GM11168 (cell line): ENCODE measurements around the gene GPN2.
"Not testable (repeated sequence)": the region's sequence is repeated elsewhere in the genome, so short reads cannot be mapped to it uniquely, and the experiment has no call there.

Source experiments
- in situ Hi-C: fragments of 300-500 bp; cut with MboI; formaldehyde crosslinking; loops from one replicate; pipeline ENCODE4 v1.12.0; 2022; ENCODE audit warnings: low sequenced_read_pairs; ENCODE audit not compliant: unreplicated experiment

Gene GPN2

DNA sequence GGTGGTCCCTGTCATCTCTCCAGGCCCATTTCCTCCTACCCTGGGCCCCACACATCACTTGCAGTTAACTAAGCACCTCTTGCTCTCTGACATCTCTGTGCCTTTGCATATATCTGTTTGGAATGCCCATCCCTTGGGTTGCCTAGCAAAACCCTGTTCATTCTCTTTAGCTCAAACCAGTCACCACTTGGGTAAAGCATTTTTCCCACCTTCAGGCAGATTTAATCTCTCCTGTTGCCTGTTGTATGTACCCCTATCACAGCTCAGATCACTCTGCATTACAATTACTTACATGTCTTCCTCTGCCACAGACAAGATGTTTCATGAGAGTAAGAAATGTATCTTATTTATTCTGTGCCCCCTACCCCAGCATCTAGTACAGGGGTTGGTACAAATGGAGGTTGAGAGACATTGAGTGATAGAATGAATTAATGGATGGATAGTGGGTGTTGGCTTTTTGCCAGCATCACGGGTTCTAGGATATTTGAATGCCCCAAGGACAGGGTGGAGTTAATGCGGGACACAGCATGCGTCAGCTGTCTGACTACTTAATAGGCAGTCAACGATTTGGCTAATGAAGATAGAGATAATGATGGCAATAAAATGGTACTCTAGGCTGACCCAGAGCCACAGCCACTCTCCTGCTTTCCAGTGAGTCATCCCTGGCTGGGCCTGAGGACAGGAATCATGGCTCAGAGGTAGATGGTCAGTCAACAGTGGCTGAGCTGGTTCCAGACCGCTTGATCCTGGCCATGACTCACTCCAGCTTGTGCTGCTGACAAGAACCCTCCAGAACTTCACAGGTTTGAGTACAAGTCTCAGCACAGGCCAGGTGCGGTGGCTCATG is 17.2 kb upstream of the GPN2 start:
- in situ Hi-C loops = no loop called here

GRCh38 chr1:26900815-26901511 is 10.9 kb upstream of the GPN2 start:
- in situ Hi-C loops = no loop called here

DNA sequence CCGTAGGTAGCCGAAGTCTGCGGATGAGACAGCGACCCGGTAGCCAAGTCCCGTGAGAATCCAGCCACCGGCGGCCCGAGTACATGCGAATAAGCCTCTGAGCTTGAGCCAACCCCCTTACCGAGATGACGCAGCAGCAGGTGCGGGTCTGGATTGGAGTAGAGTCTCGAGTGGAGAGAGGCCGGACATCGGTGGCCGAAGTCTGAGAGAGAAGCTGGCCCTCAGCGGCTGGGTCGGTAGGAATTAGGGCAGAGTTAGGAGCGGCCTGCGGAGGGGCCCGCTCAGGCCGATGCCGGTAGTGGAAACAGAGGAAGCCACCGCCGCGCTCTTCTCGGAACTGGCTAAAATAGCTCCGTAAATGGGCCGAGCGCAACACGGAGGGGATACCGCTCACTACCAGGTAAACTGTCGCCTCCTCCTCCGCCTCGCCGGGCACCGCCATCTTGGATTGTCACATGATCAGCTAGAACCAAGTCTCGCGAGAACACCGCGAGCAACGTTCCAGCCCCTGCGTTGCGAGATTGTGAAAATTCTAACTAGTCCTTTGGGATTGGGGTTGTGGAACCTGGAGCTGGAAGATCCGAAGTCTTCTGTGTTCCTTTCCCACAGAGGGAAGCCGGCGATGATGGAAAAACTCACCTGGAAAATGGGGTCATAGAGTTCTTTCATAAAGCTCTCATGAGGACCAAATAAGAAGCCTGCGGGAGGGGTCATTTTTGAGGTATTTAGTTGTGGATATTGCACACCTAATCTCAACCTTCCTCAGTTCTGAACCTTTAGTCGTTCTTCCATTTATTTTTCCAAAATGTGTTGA is 10.1 kb upstream of the GPN2 start, which contains the start of gene GPATCH3:
Gene GPATCH3 (minus strand): TSS at position 467 of the 814 bp plus-strand sequence. CDS start 25 bp downstream, at position 442.
- in situ Hi-C loops = no loop called here

DNA sequence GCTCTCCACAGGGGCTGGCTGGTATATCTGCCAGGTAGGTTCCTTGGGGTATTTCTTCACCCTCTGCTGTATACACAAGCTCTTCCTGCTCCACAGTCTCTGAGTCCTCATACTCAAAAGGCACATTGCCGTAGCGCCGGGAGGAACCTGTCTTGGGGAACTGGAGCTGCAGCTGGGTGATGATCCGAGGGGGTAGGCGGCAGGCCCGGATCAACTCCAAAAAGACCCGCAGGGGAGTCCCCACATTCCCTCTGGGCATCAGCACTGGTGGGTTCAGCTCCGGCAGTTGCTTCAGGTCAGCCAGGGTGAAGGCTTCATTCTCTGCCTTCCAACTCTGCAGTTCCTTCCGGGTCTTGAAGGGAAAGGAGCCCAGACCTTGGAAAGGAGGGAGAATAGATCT is 7.3 kb upstream of the GPN2 start:
- in situ Hi-C loops = no loop called here

DNA sequence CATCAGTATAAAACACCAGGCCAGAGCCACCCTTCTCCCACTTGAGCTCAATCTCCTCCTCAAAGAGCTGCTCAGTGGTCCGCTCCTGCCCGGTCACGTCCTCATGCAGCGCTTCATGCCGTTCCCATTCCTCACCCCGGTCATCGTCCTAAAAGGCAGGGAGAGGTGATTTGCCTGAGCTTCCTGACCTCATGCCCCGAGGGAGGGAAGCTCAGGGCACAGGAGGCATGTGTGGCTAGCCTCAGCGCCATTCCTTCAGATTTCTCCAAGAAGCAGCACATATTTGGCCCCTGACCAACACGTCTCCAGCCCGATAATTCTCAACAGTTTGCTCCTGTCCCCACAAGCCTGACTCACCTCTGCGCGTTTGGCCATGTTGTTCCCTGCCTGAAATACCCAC is 4.2 kb upstream of the GPN2 start:
- in situ Hi-C loops = no loop called here

DNA sequence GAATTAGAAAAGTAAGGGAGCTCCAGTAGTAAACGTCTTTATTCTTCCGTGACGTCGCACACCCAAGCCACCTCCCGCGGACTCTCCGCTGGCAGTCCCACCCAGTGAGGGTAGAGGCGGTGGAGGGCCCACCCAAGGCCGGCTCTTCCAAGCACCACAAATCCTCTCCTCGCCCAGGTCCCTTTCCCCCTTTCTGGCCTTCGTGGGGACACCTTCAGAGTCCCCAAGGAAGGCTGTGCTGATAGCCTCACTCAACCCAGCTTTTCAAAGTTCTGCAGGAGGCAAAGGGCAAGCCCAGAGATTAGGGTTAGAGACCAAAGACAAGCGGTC is 349 bp upstream of the GPN2 start:
- in situ Hi-C loops = no loop called here

DNA sequence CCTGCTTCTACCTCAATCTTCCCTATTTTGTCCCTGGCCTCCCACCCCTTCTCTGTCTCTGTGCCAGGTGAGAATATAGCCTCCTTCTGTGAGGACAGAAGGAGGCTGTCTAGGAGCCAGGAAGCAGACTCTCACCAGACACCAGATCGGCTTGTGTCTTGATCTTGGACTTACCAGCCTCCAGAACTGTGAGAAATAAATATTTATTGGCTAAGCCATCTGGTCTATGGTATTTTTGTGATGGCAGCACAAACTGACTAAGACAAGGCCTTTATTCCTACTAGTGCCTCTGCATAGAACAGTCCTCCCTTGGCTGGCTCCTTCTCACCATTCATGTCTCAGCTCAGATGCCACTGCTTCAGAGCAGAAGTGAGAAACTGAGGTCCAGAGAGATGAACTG is 1.9 kb downstream of the GPN2 start:
- in situ Hi-C loops = no loop called here

GRCh38 chr1:26887125-26887524 is 3.0 kb downstream of the GPN2 start:
- in situ Hi-C loops = no loop called here

DNA sequence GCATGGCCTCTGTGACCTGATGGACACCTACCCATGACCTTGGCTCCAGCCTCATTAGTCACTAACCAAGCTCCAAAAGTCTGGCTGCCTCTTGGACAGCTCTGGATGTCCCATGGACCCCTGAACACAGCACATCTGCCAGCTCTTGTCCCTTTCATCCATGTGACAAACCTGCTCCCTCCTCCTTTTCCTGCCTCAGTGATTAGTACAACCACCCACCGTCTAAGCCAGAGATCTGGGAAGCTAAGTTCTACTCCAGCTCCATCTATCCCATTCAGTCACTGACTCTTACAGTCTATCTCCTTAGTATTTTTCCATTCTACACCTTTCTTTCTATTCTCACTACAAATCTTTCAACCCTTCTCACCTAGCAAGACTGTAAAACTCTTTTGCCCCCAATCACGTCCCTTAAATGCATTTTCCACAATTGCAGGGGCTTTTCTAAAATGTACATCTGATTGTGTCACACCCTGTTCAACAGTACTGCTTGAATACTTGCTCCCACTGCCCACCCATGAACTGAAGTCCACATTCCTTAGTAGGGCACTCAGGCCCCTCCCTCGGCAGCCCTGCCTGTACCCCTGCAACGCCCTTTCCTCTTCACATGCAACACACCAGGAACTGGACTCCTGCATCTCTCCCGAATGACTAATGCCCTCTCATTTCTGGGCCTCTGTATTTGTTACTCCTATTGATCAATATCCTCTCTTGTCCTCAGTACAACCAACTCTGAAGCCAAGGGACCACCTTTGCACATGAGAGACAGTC is 7.2 kb downstream of the GPN2 start:
- in situ Hi-C loops = no loop called here

GRCh38 chr1:26881611-26882010 is 8.5 kb downstream of the GPN2 start:
- in situ Hi-C loops = not testable (repeated sequence)

DNA sequence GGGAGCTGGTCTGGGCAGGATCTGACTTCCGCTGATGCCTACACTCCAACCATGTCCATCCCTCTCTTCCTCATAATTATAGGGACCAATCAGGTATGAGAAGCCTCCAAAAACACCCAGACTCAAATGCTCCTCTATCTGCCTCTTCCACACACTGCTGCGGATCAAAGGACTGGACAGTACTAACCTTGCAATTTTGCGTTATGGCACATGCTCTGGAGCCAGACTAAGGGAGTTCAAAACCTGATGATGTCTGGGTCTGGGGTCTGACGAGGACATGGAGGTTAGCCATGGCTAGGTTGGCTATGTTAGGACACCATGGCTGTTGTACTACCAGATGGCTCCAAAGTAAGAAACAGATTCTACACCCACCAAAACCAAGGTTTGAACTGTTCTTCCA is 10.3 kb downstream of the GPN2 start:
- in situ Hi-C loops = no loop called here

- in situ Hi-C loops = no loop called here
These were observed 12.8 kb downstream of the GPN2 start for GRCh38 chr1:26877326-26877725.

DNA sequence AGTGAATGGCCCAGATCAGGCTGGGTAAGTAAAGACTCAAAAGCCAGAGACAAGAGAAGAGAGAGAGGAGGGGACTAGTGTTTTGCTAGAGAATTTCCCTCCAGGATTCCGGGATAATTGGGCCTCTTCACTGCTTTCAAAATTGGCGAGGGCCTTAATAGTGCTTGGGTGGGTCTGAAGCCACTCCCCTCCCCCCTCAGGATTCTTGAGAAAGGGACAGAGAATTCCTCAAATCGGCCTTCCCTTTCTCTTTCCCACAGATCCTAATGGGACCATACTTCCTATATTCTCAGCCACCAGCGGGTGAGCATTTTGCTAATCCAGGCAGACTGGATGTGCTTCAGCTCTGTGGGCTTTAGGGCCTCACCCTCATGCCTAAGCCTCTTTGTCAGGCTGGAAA is 15.2 kb downstream of the GPN2 start:
- in situ Hi-C loops = no loop called here

GRCh38 chr1:26873097-26873496 is 17.0 kb downstream of the GPN2 start:
- in situ Hi-C loops = not testable (repeated sequence)

DNA sequence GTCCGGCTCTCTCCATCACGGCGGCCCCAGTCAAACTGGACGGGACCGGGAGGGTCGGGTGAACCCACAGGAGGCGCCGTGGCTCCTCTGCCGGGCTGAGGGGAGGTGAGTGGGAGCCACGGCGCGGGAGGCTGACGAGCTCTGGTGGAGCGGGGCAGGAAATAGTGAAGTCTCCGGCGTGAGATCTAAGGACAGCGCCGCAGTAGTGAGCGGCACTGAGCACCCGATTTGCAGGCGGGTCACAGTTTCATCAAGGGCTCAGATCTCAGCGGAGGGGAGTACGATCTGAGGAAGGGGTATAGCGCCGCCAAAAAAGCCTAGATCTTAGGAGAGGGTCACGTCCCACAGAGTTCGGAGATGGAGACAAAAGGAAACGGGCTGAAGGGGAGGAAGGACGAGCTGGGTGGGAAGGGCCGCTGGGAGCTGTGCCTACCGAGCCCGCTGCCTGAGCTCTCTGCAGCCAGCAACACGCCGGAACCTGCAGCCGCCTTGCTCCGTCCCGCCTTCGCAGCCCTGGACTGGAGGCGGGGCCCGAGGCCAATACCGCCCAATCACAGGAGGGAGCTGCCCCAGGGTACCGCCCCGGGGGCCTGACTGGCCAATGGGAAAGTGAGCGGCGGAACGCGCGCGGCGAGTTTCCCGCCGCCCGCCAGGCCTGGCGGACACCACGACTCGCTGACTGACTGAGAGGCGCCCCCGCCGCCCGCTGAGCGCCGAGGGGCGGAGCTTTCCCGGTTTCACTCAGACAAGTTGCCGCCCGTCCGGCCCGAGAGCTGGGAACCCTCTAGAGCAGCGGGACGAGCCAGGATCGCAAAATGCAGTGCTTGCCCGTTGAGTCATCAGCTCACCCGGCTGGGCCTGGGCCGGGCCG is 25.2 kb downstream of the GPN2 start:
- in situ Hi-C loops = no loop called here

- in situ Hi-C loops = no loop called here
These were observed 26.4 kb downstream of the GPN2 start for GRCh38 chr1:26863685-26864077.

GRCh38 chr1:26862781-26863684 is 27.1 kb downstream of the GPN2 start, which contains the start of gene SFN:
Gene SFN (plus strand): TSS chr1:26863149. CDS start chr1:26863213, 64 bp downstream.
- in situ Hi-C loops = no loop called here

DNA sequence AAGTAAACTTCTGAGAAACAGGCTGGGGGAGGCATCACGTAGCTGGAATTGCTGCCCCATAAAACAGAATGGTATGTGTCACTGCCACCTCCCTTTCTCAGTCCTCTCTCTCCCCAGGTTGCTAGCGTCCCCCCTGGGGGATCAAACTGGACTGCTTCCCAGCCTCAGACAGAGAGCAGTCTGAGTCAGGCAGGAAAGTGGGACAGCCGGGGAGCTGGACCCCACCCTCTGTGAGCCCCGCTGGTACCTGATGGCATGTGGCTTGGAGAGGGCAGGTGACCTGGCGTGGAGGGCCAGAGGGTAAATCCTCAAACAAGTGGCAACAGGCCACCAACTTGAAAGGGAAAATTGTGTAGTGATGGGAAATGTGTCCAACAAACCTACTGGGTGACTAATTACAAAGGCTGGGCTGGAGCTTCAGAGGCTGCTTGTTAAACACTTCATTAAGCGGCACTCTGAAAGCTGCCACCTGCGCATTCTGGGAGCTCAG is 28.1 kb downstream of the GPN2 start:
- in situ Hi-C loops = no loop called here
